IMR-90 (cell line): ENCODE measurements around the gene NFE2L2. TPM values are rescaled to one million over a fixed set of nuclear protein-coding genes. Genes with fewer than 3 reads are reported as not detected.
A peak's percentile ranks its signal among the peaks of the same experiment; 100 is the strongest.

Source experiments
- ATAC-seq: fragments of 200-7000 bp; cut with Tn5 transposase; 2 replicates; pipeline ENCODE4 v1.9.1; 2020; ENCODE audit warnings: low read depth, mild to moderate bottlenecking, moderate library complexity
- BruUV-seq: library from RNA; stranded (reverse); fragments of 400-500 nt; replicated peaks from 2 replicates; lab custom pipeline; 2021; lab: Mats Ljungman, UMichigan
- CTCF ChIA-PET: fragments of 300-600 bp; formaldehyde crosslinking; extraction: SDS; loops from one replicate; lab custom pipeline; 2021; ENCODE audit warnings: antibody characterized with exemption; lab: Yijun Ruan, JAX
- POLR2A ChIA-PET: fragments of 300-600 bp; sonication (Branson Sonifier 250); formaldehyde crosslinking; loops from one replicate; lab custom pipeline; 2022; ENCODE audit warnings: antibody characterized with exemption; ENCODE audit not compliant: unreplicated experiment; lab: Charles Lee
- DNase-seq: peaks from one replicate; pipeline ENCODE4 v3.0.0; 2013
- H2AFZ ChIP-seq: replicated peaks from 2 replicates; pipeline ENCODE3; 2013; ENCODE audit warnings: low read length, mild to moderate bottlenecking; ENCODE audit not compliant: poor library complexity
- H2AK5ac ChIP-seq: 2 replicates; pipeline ENCODE4 v1.6.1; 2013; ENCODE audit warnings: low read depth, low read length, inconsistent platforms
- H2AK9ac ChIP-seq: replicated peaks from 2 replicates; pipeline ENCODE3; 2013; ENCODE audit warnings: mild to moderate bottlenecking, low read depth, low read length, moderate library complexity; ENCODE audit not compliant: poor library complexity
- H2BK120ac ChIP-seq: 2 replicates; pipeline ENCODE4 v1.6.1; 2013; ENCODE audit warnings: low read depth, low read length, inconsistent platforms
- H2BK15ac ChIP-seq: 3 replicates; pipeline ENCODE4 v1.6.1; 2013; ENCODE audit warnings: low read depth, low read length, inconsistent platforms
- H2BK20ac ChIP-seq: 2 replicates; pipeline ENCODE4 v1.6.1; 2013; ENCODE audit warnings: low read depth, mild to moderate bottlenecking, inconsistent platforms, low read length, moderate library complexity
- H2BK5ac ChIP-seq: 2 replicates; pipeline ENCODE4 v1.6.1; 2013; ENCODE audit warnings: mild to moderate bottlenecking, low read depth, low read length, inconsistent platforms; ENCODE audit not compliant: poor library complexity, severe bottlenecking
- H3K14ac ChIP-seq: replicated peaks from 2 replicates; pipeline ENCODE4 v1.6.1; 2013; ENCODE audit warnings: low read depth, low read length, inconsistent platforms
- H3K18ac ChIP-seq: 2 replicates; pipeline ENCODE4 v1.6.1; 2013; ENCODE audit warnings: low read depth, low read length, control low read depth
- H3K23ac ChIP-seq: 2 replicates; pipeline ENCODE4 v1.6.1; 2013; ENCODE audit warnings: low read depth, low read length, inconsistent platforms
- H3K27ac ChIP-seq: 2 replicates; pipeline ENCODE4 v1.5.1; 2013; ENCODE audit warnings: mild to moderate bottlenecking, control low read depth, low read length; ENCODE audit not compliant: insufficient read depth
- H3K27me3 ChIP-seq: 2 replicates; pipeline ENCODE4 v1.6.1; 2013; ENCODE audit warnings: low read length; ENCODE audit not compliant: control insufficient read depth, insufficient read depth
- H3K36me3 ChIP-seq: 2 replicates; pipeline ENCODE4 v1.6.1; 2013; ENCODE audit warnings: low read length, mixed read lengths; ENCODE audit not compliant: control insufficient read depth, insufficient read depth
- H3K4ac ChIP-seq: 2 replicates; pipeline ENCODE4 v1.6.1; 2013; ENCODE audit warnings: low read depth, low read length, inconsistent platforms
- H3K4me1 ChIP-seq: 2 replicates; pipeline ENCODE4 v1.6.1; 2013; ENCODE audit warnings: low read length, mixed read lengths; ENCODE audit not compliant: control insufficient read depth, insufficient read depth
- H3K4me2 ChIP-seq: 2 replicates; pipeline ENCODE4 v1.6.1; 2013; ENCODE audit warnings: low read depth, mild to moderate bottlenecking, control low read depth, low read length, moderate library complexity
- H3K4me3 ChIP-seq: 2 replicates; pipeline ENCODE4 v1.5.1; 2013; ENCODE audit warnings: low read depth, mild to moderate bottlenecking, control low read depth, low read length, moderate library complexity; ENCODE audit not compliant: insufficient read depth
- H3K56ac ChIP-seq: 2 replicates; pipeline ENCODE4 v1.6.1; 2013; ENCODE audit warnings: low read length, inconsistent platforms; ENCODE audit not compliant: insufficient read depth; ENCODE audit errors: extremely low read depth
- H3K79me1 ChIP-seq, 2 experiments: 2 replicates each; pipeline ENCODE4 v1.6.1; 2013; ENCODE audit warnings: low read length in 2 of 2, inconsistent platforms in 1 of 2, low read depth in 1 of 2
- H3K9ac ChIP-seq: 2 replicates; pipeline ENCODE4 v1.6.1; 2013; ENCODE audit warnings: low read depth, low read length, control low read depth
- H3K9me1 ChIP-seq: 2 replicates; pipeline ENCODE4 v1.6.1; 2013; ENCODE audit warnings: low read length, inconsistent platforms; ENCODE audit not compliant: insufficient read depth
- H3K9me3 ChIP-seq: 2 replicates; pipeline ENCODE4 v1.6.1; 2013; ENCODE audit warnings: low read length; ENCODE audit not compliant: control insufficient read depth, insufficient read depth
- H4K20me1 ChIP-seq: 2 replicates; pipeline ENCODE4 v1.6.1; 2013; ENCODE audit warnings: low read length, inconsistent platforms; ENCODE audit not compliant: insufficient read depth
- H4K5ac ChIP-seq: 2 replicates; pipeline ENCODE4 v1.6.1; 2013; ENCODE audit warnings: mild to moderate bottlenecking, low read depth, low read length, control low read depth
- H4K8ac ChIP-seq, 2 experiments: 2 replicates each; pipeline ENCODE4 v1.6.1; 2013; ENCODE audit warnings: low read depth in 2 of 2, low read length in 2 of 2, control low read depth in 1 of 2, inconsistent platforms in 1 of 2
- H4K91ac ChIP-seq: 2 replicates; pipeline ENCODE4 v1.6.1; 2013; ENCODE audit warnings: low read depth, low read length, inconsistent platforms; ENCODE audit not compliant: insufficient read depth
- BHLHE40 ChIP-seq: fragments of 150-350 bp; IDR thresholded peaks from 2 replicates; pipeline ENCODE4 v1.6.1; 2016; ENCODE audit warnings: mild to moderate bottlenecking, low read depth, low read length
- CEBPB ChIP-seq: IDR thresholded peaks from 2 replicates; pipeline ENCODE4 v1.6.1; 2012; ENCODE audit warnings: low read depth, low read length, improper control_type of control experiment
- CHD1 ChIP-seq: IDR thresholded peaks from 2 replicates; pipeline ENCODE4 v1.6.1; 2012; ENCODE audit warnings: low read depth, low read length, improper control_type of control experiment
- CTCF ChIP-seq: conservative IDR thresholded peaks from 2 replicates; pipeline ENCODE4 v1.5.1; 2012; ENCODE audit warnings: mild to moderate bottlenecking, low read depth, low read length, improper control_type of control experiment
- ELK1 ChIP-seq: fragments of 150-350 bp; IDR thresholded peaks from 2 replicates; pipeline ENCODE4 v1.6.1; 2016; ENCODE audit warnings: low read depth, mild to moderate bottlenecking, low read length, moderate library complexity, borderline replicate concordance
- FOS ChIP-seq: fragments of 150-350 bp; IDR thresholded peaks from 2 replicates; pipeline ENCODE4 v1.6.1; 2016; ENCODE audit warnings: low read depth, low read length
- MAFK ChIP-seq: IDR thresholded peaks from 2 replicates; pipeline ENCODE4 v1.6.1; 2012; ENCODE audit warnings: low read depth, low read length, improper control_type of control experiment
- MAZ ChIP-seq: IDR thresholded peaks from 2 replicates; pipeline ENCODE4 v1.6.1; 2012; ENCODE audit warnings: low read depth, mild to moderate bottlenecking, low read length, improper control_type of control experiment, moderate library complexity, borderline replicate concordance
- MXI1 ChIP-seq: IDR thresholded peaks from 2 replicates; pipeline ENCODE4 v1.6.1; 2012; ENCODE audit warnings: low read depth, mild to moderate bottlenecking, low read length, moderate library complexity, borderline replicate concordance
- NFE2L2 ChIP-seq: fragments of 150-350 bp; IDR thresholded peaks from 2 replicates; pipeline ENCODE4 v1.6.1; 2016; ENCODE audit warnings: low read depth, mild to moderate bottlenecking, low read length
- POLR2A ChIP-seq: IDR thresholded peaks from 2 replicates; pipeline ENCODE4 v1.6.1; 2012; ENCODE audit warnings: mild to moderate bottlenecking, low read depth, low read length
- RAD21 ChIP-seq: IDR thresholded peaks from 2 replicates; pipeline ENCODE4 v1.6.1; 2012; ENCODE audit warnings: low read length, improper control_type of control experiment
- RCOR1 ChIP-seq: IDR thresholded peaks from 2 replicates; pipeline ENCODE4 v1.6.1; 2012; ENCODE audit warnings: mild to moderate bottlenecking, low read length, improper control_type of control experiment; ENCODE audit not compliant: insufficient replicate concordance
- RFX5 ChIP-seq: IDR thresholded peaks from 2 replicates; pipeline ENCODE4 v1.8.0; 2012; ENCODE audit warnings: low read depth, mild to moderate bottlenecking, low read length, moderate library complexity
- SMC3 ChIP-seq: fragments of 150-350 bp; IDR thresholded peaks from 2 replicates; pipeline ENCODE4 v1.6.1; 2016; ENCODE audit warnings: low read depth, mild to moderate bottlenecking, antibody characterized with exemption, low read length, moderate library complexity
- USF2 ChIP-seq: fragments of 150-350 bp; IDR thresholded peaks from 2 replicates; pipeline ENCODE4 v1.6.1; 2017; ENCODE audit warnings: mild to moderate bottlenecking, antibody characterized with exemption, low read length, low read depth
- WGBS, 2 experiments: methylation state at CpG; one replicate each; pipeline versions ENCODE4 v1.1.5 to v1.1.7; 2013; ENCODE audit warnings: missing lambda C conversion rate in 2 of 2; ENCODE audit not compliant: insufficient read length in 1 of 2; ENCODE audit errors: extremely low coverage in 2 of 2; 5-methylcytosine and 5-hydroxymethylcytosine counted together
- dilution Hi-C: fragments of 300-500 bp; cut with HindIII; formaldehyde crosslinking; loops from one replicate; pipeline ENCODE4 v1.14.3; 2018; ENCODE audit warnings: low sequenced_read_pairs; ENCODE audit not compliant: unreplicated experiment
- in situ Hi-C: fragments of 300-500 bp; cut with MboI; formaldehyde crosslinking; loops from 3 replicates; pipeline ENCODE4 v1.14.3; 2019; ENCODE audit warnings: low sequenced_read_pairs, inconsistent platforms, mixed read lengths
- intact Hi-C: fragments of 100-400 bp; cut with micrococcal nuclease; formaldehyde crosslinking; loops from 2 replicates; pipeline ENCODE4 v1.10.0; 2022
- polyA plus RNA-seq, 3 experiments: library from polyadenylated mRNA; depleted of rRNA; stranded (reverse); fragments of >200 nt; gene quantifications; 2 replicates each; pipeline ENCODE4 v1.2.3, GENCODE V29; 2012; ENCODE audit warnings: low replicate concordance in 1 of 3
- total RNA-seq: library from RNA; depleted of rRNA; stranded (reverse); fragments of >200 nt; gene quantifications from 2 replicates; pipeline ENCODE4 v1.2.3, GENCODE V29; 2012

NFE2L2 gene
- total and polyA plus RNA-seq, 2 of the 4 experiments (the other 2 are of a cell fraction), result 72.7 to 83.5 TPM

- Histone ChIP-seq H2AK9ac (no peak overlapping the region), H3K18ac (no peak overlapping the region), H4K20me1 (peaks cover 99% of the 10 kb centered on the region), H2BK120ac (no peak overlapping the region; the same call in 1 of the 2 replicates), H3K4me1 (peaks cover 28% of the 10 kb centered on the region), H3K4ac (no peak overlapping the region), H4K5ac (no peak overlapping the region), H3K4me3 (no peak overlapping the region), H3K9me3 (no peaks in the 10 kb centered on the region), H3K9ac (no peak overlapping the region), H3K56ac (no peak overlapping the region), H3K27me3 (no peaks in the 10 kb centered on the region), H3K14ac (no peak overlapping the region), H2BK5ac (no peak overlapping the region), H2AK5ac (no peak overlapping the region), H2AFZ (no peak overlapping the region), H3K79me1 (peaks cover 0 to 62% of the 10 kb centered on the region in 2 experiments; a peak in 2 of 4 replicates), H2BK15ac (no peak overlapping the region), H4K91ac (0 out of 2 replicates have a peak overlapping the region, but pooled peaks have one; percentile 13), H3K23ac (no peak overlapping the region), H3K9me1 (peaks cover 45% of the 10 kb centered on the region), H3K4me2 (no peak overlapping the region), H4K8ac (no peak overlapping the region), H2BK20ac (no peak overlapping the region), H3K36me3 (peaks cover 35% of the 10 kb centered on the region), H3K27ac (peak overlapping the region; percentile 1; the same call in 1 of the 2 replicates)
- dilution Hi-C loops, result no loop called here
- POLR2A ChIA-PET, result no interaction called here
- WGBS, 2 experiments, result no CpG with 5 or more reads among the region's 3 CpGs
- DNase-seq (no peak), ATAC-seq (no peak)
- CTCF ChIA-PET, result interaction anchor here (0.6 to 0.8 kb wide), 3 partner anchors 10 to 87 kb away, joined by 3 to 4 read pairs (median 3); no protein-coding TSS in a partner anchor
- in situ Hi-C loops, result no loop called here
- no TSS peak for BruUV-seq
- intact Hi-C loops, result no loop called here
- no peak for TF ChIP-seq RAD21
- no peak for TF ChIP-seq POLR2A
- TF ChIP-seq MAFK, result no peak
- TF ChIP-seq NFE2L2, result no peak
- no peak for TF ChIP-seq BHLHE40
- TF ChIP-seq CHD1, result no peak
- no peak for TF ChIP-seq CTCF
- no peak for TF ChIP-seq USF2
- no peak for TF ChIP-seq MAZ
- TF ChIP-seq MXI1, result no peak
- TF ChIP-seq RCOR1, result no peak
- TF ChIP-seq ELK1, result no peak
- TF ChIP-seq RFX5, result no peak
- no peak for TF ChIP-seq CEBPB
- TF ChIP-seq FOS, result no peak
- TF ChIP-seq SMC3, result no peak
Observed at GRCh38 chr2:177251165-177251542, 13.4 kb downstream of the NFE2L2 start.
